H9 (cell line): ENCODE measurements around the gene CPNE5. TPM values are rescaled to one million over a fixed set of nuclear protein-coding genes. Genes with fewer than 3 reads are reported as not detected.
A peak's percentile ranks its signal among the peaks of the same experiment; 100 is the strongest.

Experiments used
- DNase-seq: peaks from one replicate; pipeline ENCODE4 v3.0.0-alpha.2; 2017
- H2AFZ ChIP-seq: one replicate; pipeline ENCODE4 v1.6.1; 2013; ENCODE audit warnings: mild to moderate bottlenecking, low read length, control low read depth, moderate library complexity
- H2AK5ac ChIP-seq: 2 replicates; pipeline ENCODE4 v1.6.1; 2013; ENCODE audit warnings: low read length, control low read depth, mixed read lengths; ENCODE audit not compliant: insufficient read length
- H2BK120ac ChIP-seq: one replicate; pipeline ENCODE4 v1.6.1; 2013; ENCODE audit warnings: low read depth, mild to moderate bottlenecking, low read length, control low read depth, inconsistent platforms; ENCODE audit not compliant: poor library complexity, severe bottlenecking
- H2BK12ac ChIP-seq: 2 replicates; pipeline ENCODE4 v1.6.1; 2013; ENCODE audit warnings: low read length, control low read depth, mixed read lengths, low read depth; ENCODE audit not compliant: insufficient read length
- H2BK15ac ChIP-seq: 2 replicates; pipeline ENCODE4 v1.6.1; 2013; ENCODE audit warnings: low read depth, low read length, control low read depth
- H2BK20ac ChIP-seq: one replicate; pipeline ENCODE4 v1.6.1; 2013; ENCODE audit warnings: low read depth, mild to moderate bottlenecking, low read length, control low read depth, inconsistent platforms; ENCODE audit not compliant: poor library complexity, severe bottlenecking
- H2BK5ac ChIP-seq: 2 replicates; pipeline ENCODE4 v1.6.1; 2013; ENCODE audit warnings: low read length, control low read depth, mixed read lengths; ENCODE audit not compliant: insufficient read length
- H3K14ac ChIP-seq: 2 replicates; pipeline ENCODE4 v1.6.1; 2013; ENCODE audit warnings: low read length, control low read depth; ENCODE audit not compliant: insufficient read depth
- H3K18ac ChIP-seq: 2 replicates; pipeline ENCODE4 v1.6.1; 2013; ENCODE audit warnings: low read depth, mild to moderate bottlenecking, mixed read lengths, low read length, control low read depth; ENCODE audit not compliant: insufficient read length
- H3K23ac ChIP-seq: 2 replicates; pipeline ENCODE4 v1.6.1; 2013; ENCODE audit warnings: low read length, control low read depth, mixed read lengths, low read depth; ENCODE audit not compliant: insufficient read length
- H3K23me2 ChIP-seq: 2 replicates; pipeline ENCODE4 v1.6.1; 2013; ENCODE audit warnings: low read depth, mild to moderate bottlenecking, mixed read lengths, low read length, control low read depth; ENCODE audit not compliant: insufficient read length, poor library complexity, severe bottlenecking
- H3K27ac ChIP-seq: 2 replicates; pipeline ENCODE4 v1.5.1; 2013; ENCODE audit warnings: low read length, control low read depth, mixed read lengths, low read depth; ENCODE audit not compliant: insufficient read length
- H3K27me3 ChIP-seq: 2 replicates; pipeline ENCODE4 v1.6.1; 2013; ENCODE audit warnings: low read length, control low read depth, inconsistent platforms; ENCODE audit not compliant: insufficient read depth
- H3K4ac ChIP-seq: 2 replicates; pipeline ENCODE4 v1.6.1; 2013; ENCODE audit warnings: low read depth, mild to moderate bottlenecking, control low read depth, inconsistent platforms, low read length, moderate library complexity
- H3K4me1 ChIP-seq: 2 replicates; pipeline ENCODE4 v1.6.1; 2013; ENCODE audit warnings: low read length, control low read depth, inconsistent platforms; ENCODE audit not compliant: insufficient read depth
- H3K4me2 ChIP-seq: 2 replicates; pipeline ENCODE4 v1.6.1; 2013; ENCODE audit warnings: low read length, control low read depth, mixed read lengths; ENCODE audit not compliant: insufficient read length, insufficient read depth
- H3K56ac ChIP-seq: 2 replicates; pipeline ENCODE4 v1.6.1; 2013; ENCODE audit warnings: low read depth, mild to moderate bottlenecking, mixed read lengths, low read length, control low read depth; ENCODE audit not compliant: insufficient read length
- H3K79me1 ChIP-seq: 2 replicates; pipeline ENCODE4 v1.6.1; 2013; ENCODE audit warnings: low read depth, mild to moderate bottlenecking, moderate library complexity, low read length, control low read depth, inconsistent platforms; ENCODE audit not compliant: insufficient read depth, poor library complexity, severe bottlenecking
- H3K79me2 ChIP-seq: 2 replicates; pipeline ENCODE4 v1.6.1; 2013; ENCODE audit warnings: low read length, control low read depth, inconsistent platforms; ENCODE audit not compliant: insufficient read depth
- H3K9ac ChIP-seq: 2 replicates; pipeline ENCODE4 v1.6.1; 2013; ENCODE audit warnings: low read length, control low read depth, mixed read lengths; ENCODE audit not compliant: insufficient read length; ENCODE audit errors: extremely low read depth
- H3K9me3 ChIP-seq: one replicate; pipeline ENCODE4 v1.6.1; 2013; ENCODE audit warnings: low read depth, low read length, inconsistent platforms; ENCODE audit not compliant: control insufficient read depth
- H3T11ph ChIP-seq: one replicate; pipeline ENCODE4 v1.6.1; 2013; ENCODE audit warnings: mild to moderate bottlenecking, low read length, control low read depth, inconsistent platforms
- H4K20me1 ChIP-seq: one replicate; pipeline ENCODE4 v1.6.1; 2013; ENCODE audit not compliant: control insufficient read depth, insufficient read length, insufficient read depth
- H4K5ac ChIP-seq: 2 replicates; pipeline ENCODE4 v1.6.1; 2013; ENCODE audit warnings: low read depth, mild to moderate bottlenecking, mixed read lengths, low read length, control low read depth; ENCODE audit not compliant: insufficient read length
- H4K8ac ChIP-seq: replicated peaks from 2 replicates; pipeline ENCODE4 v1.6.1; 2013; ENCODE audit warnings: low read length, control low read depth, mixed read lengths, low read depth; ENCODE audit not compliant: insufficient read length
- H4K91ac ChIP-seq: 2 replicates; pipeline ENCODE4 v1.6.1; 2013; ENCODE audit warnings: low read depth, mild to moderate bottlenecking, moderate library complexity, mixed read lengths, low read length, control low read depth; ENCODE audit not compliant: insufficient read length
- H3K27ac Mint-ChIP-seq, 3 experiments: 2 replicates in 2 of 3; 3 replicates in 1 of 3; pipeline ENCODE4 v1.8.0; 2020 to 2021; ENCODE audit warnings: mixed read lengths in 3 of 3, mild to moderate bottlenecking in 1 of 3, moderate library complexity in 1 of 3
- H3K27me3 Mint-ChIP-seq: 2 replicates; pipeline ENCODE4 v1.8.0; 2021; ENCODE audit warnings: low read depth, mild to moderate bottlenecking, moderate library complexity, mixed read lengths
- H3K36me3 Mint-ChIP-seq, 3 experiments: 2 replicates in 2 of 3; 3 replicates in 1 of 3; pipeline ENCODE4 v1.8.0; 2020 to 2021; ENCODE audit warnings: low read depth in 3 of 3, mixed read lengths in 3 of 3; ENCODE audit not compliant: insufficient read depth in 1 of 3
- H3K4me1 Mint-ChIP-seq, 2 experiments: 2 replicates each; pipeline ENCODE4 v1.8.0; 2020; ENCODE audit warnings: mixed read lengths in 2 of 2
- H3K4me3 Mint-ChIP-seq, 2 experiments: 2 replicates in 1 of 2; 3 replicates in 1 of 2; pipeline ENCODE4 v1.8.0; 2020 to 2021; ENCODE audit warnings: mild to moderate bottlenecking in 2 of 2, mixed read lengths in 2 of 2, moderate library complexity in 1 of 2
- H3K9me3 Mint-ChIP-seq, 2 experiments: 2 replicates in 1 of 2; 3 replicates in 1 of 2; pipeline ENCODE4 v1.8.0; 2020; ENCODE audit warnings: mild to moderate bottlenecking in 2 of 2, mixed read lengths in 2 of 2, moderate library complexity in 1 of 2
- WGBS: extraction: QIAGEN DNeasy Blood & Tissue Kit; methylation state at CpG from one replicate; pipeline ENCODE4 v1.1.7; 2013; ENCODE audit warnings: missing lambda C conversion rate, low lambda C conversion rate, mixed read lengths; ENCODE audit not compliant: insufficient read length; ENCODE audit errors: extremely low coverage; 5-methylcytosine and 5-hydroxymethylcytosine counted together
- total RNA-seq: library from RNA; stranded (reverse); gene quantifications from 2 replicates; pipeline ENCODE4 v1.2.1, GENCODE V29; 2021
- TF ChIP-seq, protein P1 (sequence below): fragments of 200-600 bp; sonication (generic); conservative IDR thresholded peaks from 3 replicates; pipeline ENCODE4 v1.8.0; 2021; ENCODE audit warnings: antibody characterized with exemption, mild to moderate bottlenecking

The CPNE5 gene
- total RNA-seq, 1 experiment from 2014 or later = 0.52 TPM

DNA sequence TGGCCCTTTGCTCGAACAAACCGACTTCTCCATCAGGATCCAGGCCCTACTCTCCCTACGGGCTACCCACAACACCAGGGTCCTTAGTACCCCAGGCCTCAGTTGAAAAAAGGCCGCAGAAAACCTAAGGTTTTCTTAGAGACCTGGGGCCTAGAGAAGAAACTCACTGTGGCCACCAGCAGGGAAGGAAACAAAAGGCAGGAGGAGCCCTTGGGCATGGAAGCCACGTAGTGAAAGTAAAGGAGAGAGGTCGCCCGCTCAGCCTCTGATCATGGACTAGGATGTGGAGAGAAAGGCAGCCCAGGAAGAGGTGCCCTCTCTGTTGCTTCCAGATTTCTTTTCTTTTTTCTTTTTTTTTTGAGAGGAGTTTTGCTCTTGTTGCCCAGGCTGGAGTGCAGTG, 31.5 kb downstream of the CPNE5 start:
- Histone ChIP-seq H2BK12ac (no peak overlapping the region), H4K8ac (no peak overlapping the region), H2BK20ac (no peak overlapping the region), H2BK5ac (no peak overlapping the region), H3K9me3 (no peaks in the 10 kb centered on the region), H2AK5ac (no peak overlapping the region), H3K27ac (no peak overlapping the region), H2AFZ (no peak overlapping the region), H2BK120ac (no peak overlapping the region), H3T11ph (no peak overlapping the region), H4K5ac (no peak overlapping the region), H3K27me3 (no peaks in the 10 kb centered on the region), H3K18ac (no peak overlapping the region), H3K79me1 (no peaks in the 10 kb centered on the region), H3K23ac (no peak overlapping the region), H4K20me1 (no peaks in the 10 kb centered on the region), H3K9ac (no peak overlapping the region), H3K4ac (no peak overlapping the region), H3K23me2 (no peaks in the 10 kb centered on the region), H3K56ac (no peak overlapping the region), H3K79me2 (no peaks in the 10 kb centered on the region), H3K14ac (no peak overlapping the region), H3K4me1 (no peaks in the 10 kb centered on the region; the same call in 1 of the 2 replicates), H3K4me2 (no peak overlapping the region), H2BK15ac (no peak overlapping the region), H4K91ac (no peak overlapping the region)
- WGBS = no CpG with 5 or more reads among the region's 7 CpGs
- TF ChIP-seq, protein P1, sequence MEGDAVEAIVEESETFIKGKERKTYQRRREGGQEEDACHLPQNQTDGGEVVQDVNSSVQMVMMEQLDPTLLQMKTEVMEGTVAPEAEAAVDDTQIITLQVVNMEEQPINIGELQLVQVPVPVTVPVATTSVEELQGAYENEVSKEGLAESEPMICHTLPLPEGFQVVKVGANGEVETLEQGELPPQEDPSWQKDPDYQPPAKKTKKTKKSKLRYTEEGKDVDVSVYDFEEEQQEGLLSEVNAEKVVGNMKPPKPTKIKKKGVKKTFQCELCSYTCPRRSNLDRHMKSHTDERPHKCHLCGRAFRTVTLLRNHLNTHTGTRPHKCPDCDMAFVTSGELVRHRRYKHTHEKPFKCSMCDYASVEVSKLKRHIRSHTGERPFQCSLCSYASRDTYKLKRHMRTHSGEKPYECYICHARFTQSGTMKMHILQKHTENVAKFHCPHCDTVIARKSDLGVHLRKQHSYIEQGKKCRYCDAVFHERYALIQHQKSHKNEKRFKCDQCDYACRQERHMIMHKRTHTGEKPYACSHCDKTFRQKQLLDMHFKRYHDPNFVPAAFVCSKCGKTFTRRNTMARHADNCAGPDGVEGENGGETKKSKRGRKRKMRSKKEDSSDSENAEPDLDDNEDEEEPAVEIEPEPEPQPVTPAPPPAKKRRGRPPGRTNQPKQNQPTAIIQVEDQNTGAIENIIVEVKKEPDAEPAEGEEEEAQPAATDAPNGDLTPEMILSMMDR = peak; percentile 19; the same call in 2 of the 3 replicates
- Mint-ChIP-seq H3K36me3 (no peaks in the 10 kb centered on the region), H3K9me3 (no peaks in the 10 kb centered on the region; a peak in 1 of 5 replicates), H3K4me1 (peaks cover 19 to 65% of the 10 kb centered on the region in 2 experiments), H3K27ac (no peak overlapping the region), H3K27me3 (peaks cover 57% of the 10 kb centered on the region), H3K4me3 (no peak overlapping the region)
- DNase-seq = no peak
